Cardiac septum (tissue), 1 donor: ENCODE data around the gene KCNK18. TPM values are rescaled to one million over a fixed set of nuclear protein-coding genes. Genes with fewer than 3 reads are reported as not detected.
"Not testable (repeated sequence)": the region's sequence is repeated elsewhere in the genome, so short reads cannot be mapped to it uniquely, and the experiment has no call there.

Experiments
- DNase-seq: peaks from one replicate; pipeline ENCODE4 v3.0.0-alpha.2; 2020; ENCODE audit warnings: low spot score
- intact Hi-C: fragments of 100-400 bp; cut with DNase I; formaldehyde crosslinking; loops from one replicate; pipeline ENCODE4 v1.14.0; 2022
- total RNA-seq: library from RNA; stranded (reverse); fragmentation: NEBNext Ultra II Directional; extraction: Animal tissue kit (Norgen Biotek cat#: 25700); gene quantifications from one replicate; pipeline ENCODE4 v1.2.1, GENCODE V29; 2021
- donor health status: DM: no; HTN: no; CAD: no.

KCNK18 gene
- total RNA-seq, 1 donor from 2014 or later, result not detected

GRCh38 chr10:117216028-117216427, 18.7 kb downstream of the KCNK18 start:
- no peak for DNase-seq
- intact Hi-C loops, result loop anchor here (2.0 to 10.0 kb wide), 2 partner anchors 103 to 229 kb away; no protein-coding TSS in a partner anchor

DNA sequence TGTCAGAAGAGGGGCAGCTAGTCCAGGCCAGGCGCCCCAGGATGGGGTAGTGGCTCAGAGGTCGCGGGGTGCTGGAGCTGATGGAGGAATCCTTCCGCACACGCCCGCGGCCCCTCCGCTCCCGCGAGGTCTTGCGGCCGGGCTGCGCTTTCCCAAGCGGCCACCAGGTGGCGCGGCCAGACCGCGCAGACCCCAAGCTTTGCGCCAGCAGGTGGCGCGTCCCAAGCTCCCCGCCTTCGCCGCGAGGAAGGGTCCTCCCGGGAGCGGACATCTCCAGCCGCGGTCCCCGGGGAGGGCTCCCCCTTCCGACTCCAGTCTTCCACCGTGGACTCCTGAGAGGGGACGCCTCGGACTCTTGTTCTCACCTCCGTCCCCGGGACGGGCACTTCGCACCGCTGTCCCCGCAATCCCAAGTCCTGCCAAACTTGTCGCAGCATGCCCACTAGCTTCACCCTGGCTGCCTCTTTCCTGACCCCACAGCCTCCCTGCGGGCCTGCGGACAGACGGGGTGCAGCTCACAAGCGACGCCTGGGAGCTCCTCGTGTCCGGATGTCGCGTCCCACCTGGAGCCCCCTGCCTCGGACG, 19.4 kb downstream of the KCNK18 start:
- DNase-seq, result peak; percentile 87
- intact Hi-C loops, result loop anchor here (2.0 to 10.0 kb wide), 2 partner anchors 102 to 228 kb away; no protein-coding TSS in a partner anchor

- no peak for DNase-seq
- intact Hi-C loops, result loop anchor here (2.0 to 10.0 kb wide), 2 partner anchors 102 to 228 kb away; no protein-coding TSS in a partner anchor
Measured at GRCh38 chr10:117217196-117217761, 20.0 kb downstream of the KCNK18 start.

DNA sequence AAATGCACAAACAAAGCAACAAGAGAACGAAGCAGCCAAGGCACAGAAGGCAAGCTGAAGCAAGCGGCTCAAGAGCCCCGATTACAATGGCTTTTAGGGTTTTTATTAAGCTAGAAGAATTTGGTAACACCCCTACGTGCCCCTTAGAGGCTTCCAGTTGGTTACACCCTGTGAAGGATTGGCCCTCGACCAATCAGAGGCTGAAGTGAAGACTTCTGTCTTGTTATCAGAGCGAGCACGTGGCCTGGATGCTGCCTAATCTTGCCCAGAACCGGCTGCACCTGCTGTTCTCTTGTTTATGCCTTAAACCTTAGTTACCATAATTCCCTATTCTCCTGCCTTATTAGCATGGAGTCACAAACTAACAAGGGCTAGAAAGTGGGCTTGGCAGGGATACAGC, 21.4 kb downstream of the KCNK18 start:
- no peak for DNase-seq
- intact Hi-C loops, result loop anchor here (10.0 kb wide), 1 partner anchor 226 kb away; no protein-coding TSS in a partner anchor

- intact Hi-C loops, result no loop called here
- no peak for DNase-seq
Measured at GRCh38 chr10:117221156-117221711, 23.9 kb downstream of the KCNK18 start.

DNA sequence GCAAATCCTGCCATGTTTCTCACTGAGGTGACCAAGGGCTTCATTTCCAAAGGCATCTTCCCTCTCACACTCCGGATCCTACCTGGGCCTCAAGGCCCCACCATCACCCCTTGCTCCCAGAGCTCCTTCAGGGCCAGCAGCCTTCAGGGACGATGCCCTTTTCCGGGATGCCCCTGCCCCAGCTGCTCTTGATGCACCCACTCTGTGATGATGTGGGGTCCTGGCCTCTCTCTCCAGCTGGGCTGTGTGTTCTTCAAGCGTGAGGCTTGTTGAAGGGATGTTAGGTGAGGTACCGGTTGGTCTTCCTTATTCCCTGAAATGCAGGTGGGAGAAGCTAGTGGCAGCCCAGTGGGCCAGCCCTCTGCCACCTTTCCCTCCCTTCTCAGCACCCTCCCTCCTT, 25.3 kb downstream of the KCNK18 start:
- no peak for DNase-seq
- intact Hi-C loops, result no loop called here

DNA sequence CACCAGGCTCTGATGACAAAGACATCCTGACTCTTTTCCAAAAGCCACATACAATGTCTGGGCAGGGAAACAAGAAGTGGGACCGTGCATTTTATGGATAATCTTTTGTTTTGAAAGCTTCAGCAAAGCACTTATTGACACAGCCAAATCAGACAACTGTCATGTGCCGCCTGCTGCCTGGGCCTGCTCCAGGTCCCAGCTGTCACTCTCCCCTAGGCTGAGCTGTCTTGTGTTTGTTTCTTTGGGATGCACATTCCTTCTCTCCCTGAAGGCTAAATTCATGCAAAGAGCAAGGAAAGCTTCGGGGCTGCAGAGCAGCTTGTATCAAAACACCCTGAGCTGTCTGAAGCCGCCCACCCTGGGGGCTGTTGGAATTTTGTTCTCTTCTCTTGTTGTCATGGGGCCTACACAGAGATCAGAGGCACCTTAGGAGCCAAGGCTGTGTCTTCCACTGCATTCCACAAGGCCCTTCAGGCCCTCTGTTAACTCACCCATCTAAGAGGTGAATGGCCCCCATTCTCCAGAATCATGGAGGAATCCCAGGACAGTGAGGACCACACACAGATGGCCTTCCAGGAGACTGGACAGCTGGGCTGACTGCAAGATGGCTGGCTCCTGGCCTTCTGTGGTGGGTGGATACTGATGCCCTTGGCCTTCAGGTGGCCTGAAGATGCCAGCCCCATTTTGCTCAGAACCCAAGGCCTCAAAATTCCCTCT, 25.8 kb downstream of the KCNK18 start:
- DNase-seq, result no peak
- intact Hi-C loops, result no loop called here

- DNase-seq, result no peak
Measured at GRCh38 chr10:117223693-117224430, 26.6 kb downstream of the KCNK18 start.

DNA sequence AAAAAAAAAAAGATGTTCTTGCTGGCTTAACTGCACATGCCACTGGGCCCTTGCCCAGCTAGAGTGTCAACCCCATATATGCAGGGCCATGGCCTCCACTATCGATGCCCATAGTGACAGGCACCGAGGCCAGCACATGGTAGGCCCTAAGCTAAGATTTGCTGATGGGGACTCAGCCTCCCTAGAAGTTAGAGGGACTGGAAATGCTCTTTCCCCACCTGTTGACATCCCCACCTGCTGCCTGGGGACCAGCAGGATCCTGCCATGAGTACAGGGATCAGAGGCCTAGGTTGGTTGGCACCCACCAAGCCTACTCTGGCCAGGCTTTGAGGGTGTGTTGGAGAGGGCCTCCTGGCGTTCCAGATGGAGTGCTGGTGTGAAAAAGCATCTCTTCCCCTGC, 27.6 kb downstream of the KCNK18 start:
- intact Hi-C loops, result no loop called here
- no peak for DNase-seq

More at GRCh38 chr10:117223693-117224430, 26.6 kb downstream of the KCNK18 start:
- intact Hi-C loops, result no loop called here

GRCh38 chr10:117226813-117227451, 29.6 kb downstream of the KCNK18 start:
- intact Hi-C loops, result no loop called here
- peak; percentile 74 for DNase-seq

GRCh38 chr10:117228210-117228609, 30.9 kb downstream of the KCNK18 start:
- intact Hi-C loops, result no loop called here

DNA sequence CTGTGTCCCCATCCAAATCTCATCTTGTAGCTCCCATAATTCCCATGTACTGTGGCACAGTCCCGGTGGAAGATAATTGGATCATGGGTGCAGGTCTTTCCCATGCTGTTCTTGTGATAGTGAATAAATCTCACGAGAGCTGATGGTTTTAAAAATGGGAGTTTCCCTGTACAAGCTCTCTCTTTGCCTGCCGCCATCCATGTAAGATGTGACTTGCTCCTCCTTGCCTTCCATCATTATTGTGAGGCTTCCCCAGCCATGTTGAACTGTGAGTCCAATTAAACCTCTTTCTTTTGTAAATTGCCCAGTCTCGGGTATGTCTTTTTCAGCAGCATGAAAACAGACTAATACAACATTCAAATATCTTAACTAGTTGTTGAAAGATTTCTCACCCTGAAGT, 32.8 kb downstream of the KCNK18 start:
- intact Hi-C loops, result not testable (repeated sequence)
- peak; percentile 9 for DNase-seq

More at GRCh38 chr10:117228210-117228609, 30.9 kb downstream of the KCNK18 start:
- no peak for DNase-seq

DNA sequence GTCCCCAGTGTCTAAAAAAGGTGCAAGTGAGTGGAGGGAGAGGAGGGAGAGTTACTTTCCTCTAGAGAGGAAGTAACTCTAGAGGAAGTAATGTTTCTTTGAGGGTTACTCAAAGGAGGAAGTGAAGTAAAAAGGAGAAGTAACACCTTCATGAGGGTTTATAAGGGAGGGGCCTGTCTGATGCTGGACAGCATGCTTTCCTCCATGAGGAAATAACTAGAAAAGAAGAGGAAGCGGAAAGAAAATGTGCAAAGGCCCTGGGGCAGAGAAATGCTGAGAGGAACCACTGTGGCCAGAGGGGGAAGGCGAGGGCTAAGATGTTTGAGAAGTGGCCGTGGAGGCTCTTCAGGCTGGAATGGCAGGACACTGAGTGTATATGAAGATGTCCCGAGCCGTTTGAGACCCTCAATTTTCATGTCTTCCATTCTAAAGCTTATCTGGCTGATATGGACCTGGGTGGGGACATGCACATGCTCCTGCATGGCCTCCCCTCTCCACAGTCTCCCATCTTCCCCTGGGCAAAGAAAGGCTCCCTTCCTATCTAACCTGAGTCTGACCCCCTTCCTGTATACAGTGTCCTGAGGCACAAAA, 40.2 kb downstream of the KCNK18 start:
- intact Hi-C loops, result no loop called here
- peak; percentile 73 for DNase-seq

GRCh38 chr10:117239051-117239450, 41.8 kb downstream of the KCNK18 start:
- intact Hi-C loops, result no loop called here
- peak; percentile 31 for DNase-seq

DNA sequence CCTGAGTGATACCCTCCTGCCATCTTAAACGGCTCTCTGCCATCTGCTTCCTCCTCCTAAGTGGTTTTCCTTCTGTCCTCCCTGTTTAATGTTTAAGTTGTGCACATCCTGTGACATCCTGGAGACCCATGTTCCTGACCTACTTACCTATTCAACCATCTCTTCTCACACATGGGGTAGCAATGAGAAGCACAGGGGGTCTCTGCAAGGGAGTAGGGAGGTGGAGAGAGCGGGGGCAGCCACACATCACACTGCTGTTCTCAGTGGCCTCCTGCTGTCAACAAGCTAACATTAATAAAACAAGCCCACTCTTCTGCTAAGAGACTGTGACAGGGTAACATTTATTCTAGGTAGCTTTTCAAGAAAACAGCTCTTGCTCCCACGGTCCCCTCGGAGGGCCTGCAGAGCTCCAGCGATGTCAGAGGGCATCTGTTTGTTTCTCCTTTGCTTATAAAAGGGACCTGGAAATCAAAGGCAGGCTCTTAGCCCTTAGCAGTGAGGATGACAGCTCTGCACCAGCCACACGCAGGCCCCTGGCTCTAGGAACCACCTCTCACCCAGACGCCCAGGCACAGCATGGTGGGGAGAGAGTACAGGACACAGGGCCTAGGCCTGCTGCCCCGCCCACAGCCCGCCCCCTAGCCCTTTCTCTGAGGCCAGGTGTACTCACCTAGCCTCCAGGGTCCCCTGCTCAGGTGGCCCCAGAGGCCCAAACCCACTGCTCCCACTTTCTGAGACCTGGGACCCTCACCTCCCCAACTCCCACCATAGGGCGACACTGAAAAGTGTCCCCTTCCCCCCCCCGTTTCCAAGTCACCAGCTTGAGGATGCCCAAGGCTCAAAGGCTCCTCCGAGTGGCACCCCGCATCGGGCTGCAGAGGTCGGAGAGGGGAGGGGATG, 42.7 kb downstream of the KCNK18 start:
- peak; percentile 15 for DNase-seq
- intact Hi-C loops, result no loop called here

- peak; percentile 73 for DNase-seq
- intact Hi-C loops, result no loop called here
Measured at GRCh38 chr10:117240621-117241529, 43.6 kb downstream of the KCNK18 start, which contains the start of gene SLC18A2. Gene SLC18A2 (plus strand): TSS chr10:117241114. CDS start chr10:117241694, 580 bp downstream.
